K562 (cell line): ENCODE data around the gene GCN1. TPM values are rescaled to one million over a fixed set of nuclear protein-coding genes. Genes with fewer than 3 reads are reported as not detected.
A peak's percentile ranks its signal among the peaks of the same experiment; 100 is the strongest.

Experiments
- ATAC-seq: fragments of 200-7000 bp; cut with Tn5 transposase; 3 replicates; pipeline ENCODE4 v1.9.1; 2020; ENCODE audit warnings: moderate library complexity
- BruUV-seq: library from RNA; stranded (reverse); fragments of 400-500 nt; replicated peaks from 2 replicates; lab custom pipeline; 2021; lab: Mats Ljungman, UMichigan
- CTCF ChIA-PET: fragments of 300-600 bp; formaldehyde crosslinking; extraction: SDS; loops from one replicate; lab custom pipeline; 2021; ENCODE audit warnings: low intra/inter-chr PET ratio; lab: Yijun Ruan, JAX
- POLR2A ChIA-PET: fragments of 300-600, 350-650 bp; sonication (Branson Sonifier 250); formaldehyde crosslinking; extraction: SDS; loops from one replicate; lab custom pipeline; 2021; ENCODE audit warnings: antibody characterized with exemption, inconsistent platforms; lab: Yijun Ruan, JAX
- DNase-seq, 4 experiments: peaks; one replicate each; pipeline versions ENCODE4 v3.0.0 to v3.0.0-alpha.2; 2011 to 2018; ENCODE audit warnings: low spot score in 3 of 4, mixed read lengths in 3 of 4; ENCODE audit errors: extremely low read depth in 1 of 4
- FAIRE-seq: peaks from 2 replicates; lab custom pipeline; 2011; peaks lifted over from hg19 to GRCh38; lab: Jason Lieb, UNC
- H2AFZ ChIP-seq: 2 replicates; pipeline ENCODE4 v1.6.0; 2011; ENCODE audit warnings: low read depth, low read length, control low read depth, inconsistent platforms
- H3K27ac ChIP-seq: fragments of 200-600 bp; 3 replicates; pipeline ENCODE4 v1.8.0; 2011; ENCODE audit warnings: low read depth, mild to moderate bottlenecking, control low read depth, inconsistent platforms, low read length, moderate library complexity, mixed read lengths; ENCODE audit errors: extremely low read depth
- H3K27me3 ChIP-seq, 2 experiments: fragments of 300-600 bp in 1 of 2; 2 replicates in 1 of 2; 3 replicates in 1 of 2; pipeline versions ENCODE4 v1.6.0 to v1.8.0; 2011; ENCODE audit warnings: inconsistent platforms in 2 of 2, low read length in 2 of 2, mild to moderate bottlenecking in 1 of 2, mixed read lengths in 1 of 2, moderate library complexity in 1 of 2; ENCODE audit not compliant: control insufficient read depth in 2 of 2, insufficient read depth in 2 of 2
- H3K36me3 ChIP-seq: fragments of 300-600 bp; 3 replicates; pipeline ENCODE4 v1.8.0; 2011; ENCODE audit warnings: mild to moderate bottlenecking, low read length, inconsistent platforms; ENCODE audit not compliant: control insufficient read depth, insufficient read depth
- H3K4me1 ChIP-seq, 2 experiments: fragments of 200-600 bp in 1 of 2; replicated peaks in 1 of 2; 2 replicates in 1 of 2; 3 replicates in 1 of 2; pipeline versions ENCODE4 v1.5.1 to v1.8.0; 2011; ENCODE audit warnings: inconsistent platforms in 2 of 2, low read length in 2 of 2, mild to moderate bottlenecking in 1 of 2, mixed read lengths in 1 of 2, moderate library complexity in 1 of 2; ENCODE audit not compliant: control insufficient read depth in 2 of 2, insufficient read depth in 2 of 2
- H3K4me2 ChIP-seq: 2 replicates; pipeline ENCODE4 v1.6.1; 2011; ENCODE audit warnings: low read length, control low read depth, inconsistent platforms, mixed read lengths; ENCODE audit not compliant: insufficient read depth
- H3K4me3 ChIP-seq: fragments of 200-600 bp; sonication (generic), shearing (Covaris generic); 2 replicates; pipeline ENCODE4 v1.5.1; 2016; ENCODE audit warnings: control low read depth, inconsistent platforms
- H3K79me2 ChIP-seq: fragments of 200-600 bp; 3 replicates; pipeline ENCODE4 v1.8.0; 2011; ENCODE audit warnings: low read length, inconsistent platforms; ENCODE audit not compliant: control insufficient read depth, insufficient read depth
- H3K9ac ChIP-seq, 2 experiments: 2 replicates each; pipeline versions ENCODE4 v1.6.0 to v1.6.1; 2011; ENCODE audit warnings: low read depth in 2 of 2, low read length in 2 of 2, control low read depth in 1 of 2, inconsistent platforms in 1 of 2, mild to moderate bottlenecking in 1 of 2, mixed read lengths in 1 of 2; ENCODE audit not compliant: insufficient read depth in 1 of 2
- H3K9me1 ChIP-seq: one replicate; pipeline ENCODE4 v1.6.0; 2011; ENCODE audit warnings: inconsistent platforms, mild to moderate bottlenecking, low read length, moderate library complexity; ENCODE audit not compliant: control insufficient read depth, insufficient read depth
- H3K9me3 ChIP-seq: replicated peaks from 2 replicates; pipeline ENCODE4 v1.5.1; 2011; ENCODE audit warnings: low read depth, low read length, inconsistent platforms; ENCODE audit not compliant: control insufficient read depth, insufficient read depth
- H4K20me1 ChIP-seq: replicated peaks from 2 replicates; pipeline ENCODE4 v1.6.1; 2011; ENCODE audit warnings: low read length, inconsistent platforms, mixed read lengths; ENCODE audit not compliant: control insufficient read depth, insufficient read depth
- CEBPG ChIP-seq, 3 experiments: fragments of 200-800 bp in 1 of 3; sonication (Bioruptor generic) in 1 of 3; sonication (generic) in 1 of 3; formaldehyde crosslinking in 1 of 3; IDR thresholded peaks in 2 of 3; conservative IDR thresholded peaks in 1 of 3; 2 replicates each; pipeline versions ENCODE4 v1.6.1 to v1.8.0; 2016 to 2022; ENCODE audit warnings: missing compliant biosample characterization in 2 of 3, missing genetic modification characterization in 2 of 3, mild to moderate bottlenecking in 1 of 3, missing genetic modification reagents in 1 of 3
- CTBP1 ChIP-seq: fragments of 450-650 bp; IDR thresholded peaks from 2 replicates; pipeline ENCODE4 v1.6.1; 2016; ENCODE audit warnings: borderline replicate concordance
- EP300 ChIP-seq: IDR thresholded peaks from 2 replicates; pipeline ENCODE4 v1.6.1; 2012; ENCODE audit warnings: low read length, improper control_type of control experiment
- ESRRA ChIP-seq: fragments of 450-650 bp; IDR thresholded peaks from 2 replicates; pipeline ENCODE4 v1.6.1; 2014; ENCODE audit warnings: low read depth, mild to moderate bottlenecking, moderate library complexity, borderline replicate concordance
- HDAC1 ChIP-seq, 2 experiments: fragments of 450-650 bp; IDR thresholded peaks; 2 replicates each; pipeline ENCODE4 v1.6.1; 2016 to 2017; ENCODE audit warnings: inconsistent platforms in 1 of 2, mild to moderate bottlenecking in 1 of 2, moderate library complexity in 1 of 2
- KDM1A ChIP-seq, 2 experiments: fragments of 450-650 bp; IDR thresholded peaks; 2 replicates each; pipeline ENCODE4 v1.6.1; 2016; ENCODE audit warnings: mild to moderate bottlenecking in 2 of 2
- POLR2AphosphoS5 ChIP-seq: IDR thresholded peaks from 2 replicates; pipeline ENCODE4 v1.6.1; 2011; ENCODE audit warnings: mild to moderate bottlenecking, low read depth, low read length, moderate library complexity; ENCODE audit not compliant: control insufficient read depth, insufficient read depth
- POLR2B ChIP-seq: fragments of 450-650 bp; IDR thresholded peaks from 2 replicates; pipeline ENCODE4 v1.6.1; 2018; ENCODE audit warnings: low read depth; ENCODE audit not compliant: partially characterized antibody
- RCOR1 ChIP-seq, 2 experiments: IDR thresholded peaks; 2 replicates each; pipeline ENCODE4 v1.6.1; 2012; ENCODE audit warnings: low read depth in 2 of 2, low read length in 2 of 2, borderline replicate concordance in 1 of 2, improper control_type of control experiment in 1 of 2
- RFX1 ChIP-seq: fragments of 450-650 bp; IDR thresholded peaks from 2 replicates; pipeline ENCODE4 v1.6.1; 2016; ENCODE audit warnings: mild to moderate bottlenecking, moderate library complexity
- SMARCA4 ChIP-seq: fragments of 450-650 bp; IDR thresholded peaks from 2 replicates; pipeline ENCODE4 v1.6.1; 2016
- SUPT5H ChIP-seq: fragments of 450-650 bp; IDR thresholded peaks from 2 replicates; pipeline ENCODE4 v1.6.1; 2016
- THRAP3 ChIP-seq: fragments of 450-650 bp; IDR thresholded peaks from 2 replicates; pipeline ENCODE4 v1.6.1; 2016; ENCODE audit warnings: mild to moderate bottlenecking, inconsistent platforms, borderline replicate concordance
- XRCC3 ChIP-seq: fragments of 450-650 bp; IDR thresholded peaks from 2 replicates; pipeline ENCODE4 v1.6.1; 2017; ENCODE audit warnings: mild to moderate bottlenecking, moderate library complexity
- ZNF12 ChIP-seq: sonication (generic); formaldehyde crosslinking; IDR thresholded peaks from 2 replicates; pipeline ENCODE4 v1.4.0; 2020; ENCODE audit warnings: mild to moderate bottlenecking, missing genetic modification reagents
- ZNF175 ChIP-seq: fragments of 200-800 bp; sonication (Bioruptor generic); IDR thresholded peaks from 2 replicates; pipeline ENCODE4 v1.6.1; 2016; ENCODE audit warnings: low read depth, mild to moderate bottlenecking, missing genetic modification characterization, missing compliant biosample characterization
- whole genome bisulfite sequencing: fragments of 100-300 bp; shearing (Covaris generic); methylation state at CpG from one replicate; pipeline ENCODE4 v1.1.6; 2016; ENCODE audit warnings: low coverage, mixed read lengths; ENCODE audit not compliant: insufficient coverage; ENCODE audit errors: missing lambda C conversion rate; 5-methylcytosine and 5-hydroxymethylcytosine counted together
- in situ Hi-C: fragments of 300-500 bp; cut with MboI; formaldehyde crosslinking; loops from 4 replicates; pipeline ENCODE4 v1.15.0; 2018; ENCODE audit warnings: inconsistent platforms, mixed read lengths
- intact Hi-C: fragments of 100-400 bp; cut with micrococcal nuclease; formaldehyde crosslinking; loops from 2 replicates; pipeline ENCODE4 v1.14.2; 2022
- polyA plus RNA-seq, 8 experiments: library from polyadenylated mRNA; depleted of rRNA in 4 of 8; stranded (reverse) in 5 of 8; unstranded in 3 of 8; fragments of >200 nt; fragmentation: Nextera tagmentation in 2 of 8; fragmentation: Illumina TruSeq in 1 of 8; extraction: Ambion mirVana in 2 of 8; extraction: Trizol in 1 of 8; gene quantifications; 2 replicates each; pipeline versions ENCODE4 v1.2.1 to v1.2.3, GENCODE V29; 2011 to 2014; ENCODE audit warnings: inconsistent platforms in 1 of 8, missing spikeins in 1 of 8
- total RNA-seq, 7 experiments: library from RNA; depleted of rRNA in 6 of 7; stranded (reverse); fragments of >200 nt in 6 of 7; fragmentation: Illumina TruSeq in 2 of 7; extraction: Trizol in 2 of 7; gene quantifications; 2 replicates each; pipeline versions ENCODE4 v1.2.1 to v1.2.3, GENCODE V29; 2011 to 2021; ENCODE audit warnings: low replicate concordance in 1 of 7
- TF ChIP-seq, protein P1 (sequence below): IDR thresholded peaks from 3 replicates; pipeline ENCODE4 v1.6.1; 2011; ENCODE audit warnings: borderline replicate concordance, mild to moderate bottlenecking, moderate library complexity; ENCODE audit not compliant: insufficient read length; ENCODE audit errors: extremely low read depth
- TF ChIP-seq, protein P2 (sequence below): fragments of 450-650 bp; IDR thresholded peaks from 2 replicates; pipeline ENCODE4 v1.6.1; 2016

The GCN1 gene
- total and polyA plus RNA-seq, 9 of the 15 experiments (the other 6 are each of a cell fraction or from before 2014, with no cell fraction given), result 11.9 to 190 (median 51.7) TPM

DNA sequence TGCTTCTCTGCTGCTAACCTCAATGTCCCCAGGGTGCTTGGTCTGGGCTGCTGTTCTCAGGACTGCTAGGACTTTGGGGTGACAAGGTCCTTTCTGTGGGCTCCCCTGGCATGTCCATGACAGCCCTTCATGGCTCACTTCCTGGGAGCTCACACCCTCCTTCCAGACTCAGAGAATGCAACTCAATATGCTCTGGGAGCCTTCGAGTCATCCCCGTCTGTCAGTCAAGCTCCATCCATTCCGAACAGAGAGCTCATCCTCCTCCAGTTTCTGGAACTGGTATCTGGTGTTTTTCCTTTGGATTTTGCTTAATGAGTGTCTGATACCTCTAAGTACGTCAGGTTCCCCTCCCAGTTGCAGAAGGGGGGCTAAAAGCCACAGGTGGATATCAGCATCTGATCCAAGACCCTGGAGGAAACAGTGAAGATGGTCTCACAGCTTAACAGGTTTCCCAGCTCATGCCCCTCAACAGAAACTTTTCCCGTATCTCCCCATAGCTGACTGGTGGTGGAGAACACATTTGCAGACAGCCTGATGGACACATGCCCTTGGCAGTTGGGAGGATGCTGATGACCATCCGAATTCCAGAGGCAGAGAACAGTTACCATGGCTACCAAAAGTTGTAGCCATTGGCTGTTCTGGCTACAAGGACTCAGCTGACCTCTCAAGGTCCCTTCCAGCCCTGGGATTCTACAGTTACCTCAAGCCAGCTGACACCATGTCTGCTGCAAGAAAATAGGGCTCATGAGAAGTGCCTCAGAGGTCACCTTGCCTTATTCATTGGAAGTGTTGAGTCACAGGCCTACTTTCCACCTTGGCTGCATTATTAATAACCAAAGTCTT is 68.5 kb downstream of the GCN1 start:
- ATAC-seq, result peak; percentile 19
- Histone ChIP-seq H3K36me3 (peaks cover 46% of the 10 kb centered on the region), H3K4me1 (no peaks in the 10 kb centered on the region), H3K9me1 (no peaks in the 10 kb centered on the region), H3K27me3 (no peaks in the 10 kb centered on the region), H3K4me3 (no peak overlapping the region), H3K27ac (no peak overlapping the region), H4K20me1 (peaks cover 5% of the 10 kb centered on the region; the same call in 1 of the 2 replicates), H3K4me2 (no peak overlapping the region), H3K79me2 (no peaks in the 10 kb centered on the region), H3K9me3 (no peaks in the 10 kb centered on the region), H2AFZ (no peak overlapping the region), H3K9ac (no peak overlapping the region; a peak in 1 of 4 replicates)
- in situ Hi-C loops, result no loop called here
- CTCF ChIA-PET, result no interaction called here
- WGBS, result 63% methylated on average over 6 of the region's 6 CpGs
- FAIRE-seq, result no peak
- no TSS peak for BruUV-seq
- no peak for DNase-seq
- intact Hi-C loops, result no loop called here
- POLR2A ChIA-PET, result interaction anchor here (0.6 to 3.3 kb wide), 13 partner anchors 9 to 166 kb away, joined by 3 to 27 read pairs (median 4); partner anchors contain the start of genes GCN1, PXN, RAB35 and RNU4-2
- TF ChIP-seq HDAC1 (IDR thresholded peaks at IDR 0.05), result no peak
- peak; percentile 47 for TF ChIP-seq SUPT5H
- TF ChIP-seq EP300, result no peak
- TF ChIP-seq KDM1A (IDR thresholded peaks at IDR 0.05), result peak; percentile 11 to 35; a peak in 1 of 4 replicates
- TF ChIP-seq ZNF175 (CRISPR knock-in tag), result no peak
- peak; percentile 72 for TF ChIP-seq ESRRA
- TF ChIP-seq, protein P1, sequence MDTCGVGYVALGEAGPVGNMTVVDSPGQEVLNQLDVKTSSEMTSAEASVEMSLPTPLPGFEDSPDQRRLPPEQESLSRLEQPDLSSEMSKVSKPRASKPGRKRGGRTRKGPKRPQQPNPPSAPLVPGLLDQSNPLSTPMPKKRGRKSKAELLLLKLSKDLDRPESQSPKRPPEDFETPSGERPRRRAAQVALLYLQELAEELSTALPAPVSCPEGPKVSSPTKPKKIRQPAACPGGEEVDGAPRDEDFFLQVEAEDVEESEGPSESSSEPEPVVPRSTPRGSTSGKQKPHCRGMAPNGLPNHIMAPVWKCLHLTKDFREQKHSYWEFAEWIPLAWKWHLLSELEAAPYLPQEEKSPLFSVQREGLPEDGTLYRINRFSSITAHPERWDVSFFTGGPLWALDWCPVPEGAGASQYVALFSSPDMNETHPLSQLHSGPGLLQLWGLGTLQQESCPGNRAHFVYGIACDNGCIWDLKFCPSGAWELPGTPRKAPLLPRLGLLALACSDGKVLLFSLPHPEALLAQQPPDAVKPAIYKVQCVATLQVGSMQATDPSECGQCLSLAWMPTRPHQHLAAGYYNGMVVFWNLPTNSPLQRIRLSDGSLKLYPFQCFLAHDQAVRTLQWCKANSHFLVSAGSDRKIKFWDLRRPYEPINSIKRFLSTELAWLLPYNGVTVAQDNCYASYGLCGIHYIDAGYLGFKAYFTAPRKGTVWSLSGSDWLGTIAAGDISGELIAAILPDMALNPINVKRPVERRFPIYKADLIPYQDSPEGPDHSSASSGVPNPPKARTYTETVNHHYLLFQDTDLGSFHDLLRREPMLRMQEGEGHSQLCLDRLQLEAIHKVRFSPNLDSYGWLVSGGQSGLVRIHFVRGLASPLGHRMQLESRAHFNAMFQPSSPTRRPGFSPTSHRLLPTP, result no peak
- TF ChIP-seq XRCC3, result no peak
- TF ChIP-seq SMARCA4, result no peak
- TF ChIP-seq CEBPG (CRISPR knock-in tag; IDR thresholded peaks at IDR 0.05), result no peak
- TF ChIP-seq CEBPG (tag; conservative IDR thresholded peaks at IDR 0.05 in 1 of 2, IDR thresholded peaks at IDR 0.05 in 1 of 2), result no peak
- peak; percentile 48; the same call in 1 of the 2 replicates for TF ChIP-seq POLR2AphosphoS5
- TF ChIP-seq, protein P2, sequence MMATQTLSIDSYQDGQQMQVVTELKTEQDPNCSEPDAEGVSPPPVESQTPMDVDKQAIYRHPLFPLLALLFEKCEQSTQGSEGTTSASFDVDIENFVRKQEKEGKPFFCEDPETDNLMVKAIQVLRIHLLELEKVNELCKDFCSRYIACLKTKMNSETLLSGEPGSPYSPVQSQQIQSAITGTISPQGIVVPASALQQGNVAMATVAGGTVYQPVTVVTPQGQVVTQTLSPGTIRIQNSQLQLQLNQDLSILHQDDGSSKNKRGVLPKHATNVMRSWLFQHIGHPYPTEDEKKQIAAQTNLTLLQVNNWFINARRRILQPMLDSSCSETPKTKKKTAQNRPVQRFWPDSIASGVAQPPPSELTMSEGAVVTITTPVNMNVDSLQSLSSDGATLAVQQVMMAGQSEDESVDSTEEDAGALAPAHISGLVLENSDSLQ, result peak; percentile 51
- peak; percentile 86 for TF ChIP-seq RFX1
- peak; percentile 86 for TF ChIP-seq CTBP1
- no peak for TF ChIP-seq ZNF12 (CRISPR knock-in tag)
- peak in 1 of 2 experiments; percentile 59; a peak in 1 of 4 replicates for TF ChIP-seq RCOR1 (IDR thresholded peaks at IDR 0.05; ENCODE audit: borderline replicate concordance in 1 of 2, low read depth in 2 of 2, low read length in 2 of 2)
- peak; percentile 18 for TF ChIP-seq POLR2B
- TF ChIP-seq THRAP3, result no peak
